Measurements from ENCODE around the gene CCDC88C. TPM values are rescaled to one million over a fixed set of nuclear protein-coding genes. Genes with fewer than 3 reads are reported as not detected.

CCDC88C gene
- total RNA-seq, 6 experiments from 2014 or later = 0.09 to 0.61 (median 0.19) TPM; not detected in 3

DNA sequence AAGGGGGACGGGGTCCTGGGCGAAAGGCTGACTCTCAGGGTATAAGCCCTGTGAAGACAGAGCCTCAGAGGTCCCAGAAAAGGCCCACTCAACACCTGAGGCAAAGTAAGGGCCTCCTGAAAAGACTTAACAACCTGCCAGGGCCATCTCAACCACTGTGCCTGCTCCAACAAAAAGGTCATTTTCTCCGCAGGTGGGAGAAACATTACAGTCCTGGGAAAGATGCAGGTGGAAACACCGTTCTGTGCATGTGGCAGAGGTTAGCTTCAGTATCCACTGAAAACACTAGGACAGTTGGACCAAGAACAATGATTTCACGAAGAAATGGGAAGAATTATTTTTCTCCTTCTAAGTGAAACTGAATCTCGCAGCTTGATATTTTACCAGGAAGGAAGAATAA, 50.9 kb downstream of the CCDC88C start:
- TF ChIP-seq CTCF (IDR thresholded peaks at IDR 0.05) = no peak
- no peaks in the 10 kb centered on the region for H3K36me3 Mint-ChIP-seq (ENCODE audit: low read depth)

DNA sequence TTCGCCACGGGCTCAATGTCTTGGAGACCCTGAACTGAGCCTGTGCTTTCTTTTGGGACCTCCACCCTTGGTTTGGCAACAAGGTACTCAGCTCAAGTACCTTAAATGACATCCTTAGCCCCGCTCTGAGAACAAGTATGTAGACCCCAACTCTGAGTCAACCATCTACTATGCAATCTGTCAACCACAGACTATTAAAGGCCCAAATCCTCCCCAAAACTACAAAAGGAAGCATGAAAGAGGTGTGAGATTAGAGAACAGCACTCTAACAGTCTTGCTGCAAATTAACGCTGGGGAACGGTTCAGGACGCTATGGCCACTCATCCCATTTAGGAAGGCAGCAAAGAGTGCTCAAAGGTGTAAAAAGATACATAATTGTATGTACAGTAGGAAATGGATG, 52.1 kb downstream of the CCDC88C start:
- Mint-ChIP-seq H3K27me3 (ENCODE audit: insufficient read depth) (peaks cover 34% of the 10 kb centered on the region), H3K4me3 (no peak overlapping the region), H3K36me3 (ENCODE audit: low read depth) (no peaks in the 10 kb centered on the region), H3K27ac (no peak overlapping the region), H3K4me1 (ENCODE audit: low read depth) (no peaks in the 10 kb centered on the region), H3K9me3 (no peaks in the 10 kb centered on the region)
- TF ChIP-seq CTCF (IDR thresholded peaks at IDR 0.05) = no peak
- DNase-seq = no peak

More for the DNA sequence above, 50.9 kb downstream of the CCDC88C start:
- Mint-ChIP-seq H3K27me3 (ENCODE audit: insufficient read depth) (peaks cover 37% of the 10 kb centered on the region), H3K9me3 (no peaks in the 10 kb centered on the region), H3K4me3 (no peak overlapping the region), H3K4me1 (ENCODE audit: low read depth) (no peaks in the 10 kb centered on the region), H3K27ac (no peak overlapping the region)
- DNase-seq = no peak

DNA sequence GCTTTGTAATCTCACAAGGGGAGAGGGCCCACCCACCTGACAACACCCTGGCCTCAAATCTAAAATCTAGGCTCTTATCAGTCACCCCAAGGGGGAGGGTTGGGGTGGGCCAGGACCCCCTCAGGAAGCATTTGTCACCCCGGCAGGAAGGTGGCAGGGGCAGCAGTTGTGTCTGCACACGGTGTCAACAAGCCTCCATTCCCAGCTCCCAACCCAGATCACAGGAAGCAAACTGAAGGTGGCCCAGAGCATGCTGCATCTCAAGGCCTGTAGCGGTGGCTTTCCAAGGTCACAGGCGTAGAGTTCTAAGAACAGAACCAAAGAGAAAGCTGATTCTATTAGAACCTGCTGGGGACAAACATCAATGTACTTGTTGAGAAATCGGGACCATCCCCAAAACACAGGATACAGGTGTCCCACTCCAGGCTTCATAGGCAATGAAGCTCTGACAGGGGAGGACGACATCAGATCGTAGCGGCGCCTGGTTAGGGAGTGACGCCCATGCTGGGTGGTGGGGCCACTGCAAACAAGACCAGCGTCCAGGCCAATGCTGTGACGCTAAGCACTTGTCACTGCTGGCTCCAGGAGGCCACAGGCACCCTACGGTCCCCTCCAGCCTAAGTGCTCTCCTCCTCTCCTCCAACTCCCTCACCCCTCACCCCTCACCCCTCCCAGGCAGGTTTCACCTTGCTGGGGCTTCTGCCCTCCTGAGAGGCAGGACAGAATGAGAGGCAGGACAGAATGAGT, 52.9 kb downstream of the CCDC88C start:
- Mint-ChIP-seq H3K36me3 (ENCODE audit: low read depth) (no peaks in the 10 kb centered on the region), H3K27ac (no peak overlapping the region), H3K4me1 (ENCODE audit: low read depth) (no peaks in the 10 kb centered on the region), H3K27me3 (ENCODE audit: insufficient read depth) (peaks cover 25% of the 10 kb centered on the region), H3K9me3 (no peaks in the 10 kb centered on the region), H3K4me3 (no peak overlapping the region)
- no peak for DNase-seq
- TF ChIP-seq CTCF (IDR thresholded peaks at IDR 0.05) = no peak

DNA sequence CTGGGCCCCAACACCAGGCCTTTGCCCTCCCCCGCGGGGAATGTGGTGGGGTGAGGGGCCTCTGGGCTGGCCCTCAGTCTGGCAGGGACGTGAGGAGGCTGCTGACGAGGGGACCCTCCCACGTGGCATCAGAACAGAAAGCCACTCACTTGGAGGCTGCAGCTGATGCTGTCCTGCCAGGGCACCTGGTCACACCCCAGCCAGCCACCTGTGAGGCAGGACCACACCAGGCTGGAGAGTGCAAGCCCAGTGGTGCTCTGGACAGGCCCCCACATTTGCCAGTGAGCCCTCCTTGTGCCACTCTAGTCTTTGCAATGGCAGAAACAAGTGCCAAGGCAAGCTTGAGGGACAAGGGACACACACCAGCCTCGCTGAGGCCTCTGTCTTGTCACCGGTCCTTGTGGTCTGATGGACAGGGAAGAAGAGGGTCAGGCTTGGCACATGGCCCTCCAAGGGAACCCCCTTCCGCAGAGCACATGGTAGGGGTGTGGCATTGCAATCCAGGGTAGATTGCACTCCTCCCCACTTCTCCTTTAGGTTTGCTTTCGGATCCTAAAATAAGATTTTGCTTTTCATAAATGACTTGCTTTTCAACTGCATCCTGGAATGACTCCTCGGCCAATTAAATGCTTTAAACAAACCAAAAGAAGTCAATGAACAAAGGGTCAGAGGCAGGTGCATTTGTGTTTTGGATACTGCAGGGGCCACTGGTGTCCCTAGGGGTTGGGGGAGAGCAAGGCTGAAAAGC, 53.7 kb downstream of the CCDC88C start:
- Mint-ChIP-seq H3K4me3 (no peak overlapping the region), H3K27me3 (ENCODE audit: insufficient read depth) (peaks cover 27% of the 10 kb centered on the region), H3K36me3 (ENCODE audit: low read depth) (no peaks in the 10 kb centered on the region), H3K27ac (no peak overlapping the region), H3K4me1 (ENCODE audit: low read depth) (no peaks in the 10 kb centered on the region), H3K9me3 (no peaks in the 10 kb centered on the region)
- TF ChIP-seq CTCF (IDR thresholded peaks at IDR 0.05) = no peak
- no peak for DNase-seq

- TF ChIP-seq CTCF (IDR thresholded peaks at IDR 0.05) = no peak
- H3K9me3 Mint-ChIP-seq = no peaks in the 10 kb centered on the region
- H3K36me3 Mint-ChIP-seq (ENCODE audit: low read depth) = no peaks in the 10 kb centered on the region
- H3K27ac Mint-ChIP-seq = no peak overlapping the region
- H3K27me3 Mint-ChIP-seq (ENCODE audit: insufficient read depth) = peaks cover 39% of the 10 kb centered on the region
- no peak overlapping the region for H3K4me3 Mint-ChIP-seq
- no peak for DNase-seq
- no peaks in the 10 kb centered on the region for H3K4me1 Mint-ChIP-seq (ENCODE audit: low read depth)
Observed at GRCh38 chr14:91361233-91361811, 56.3 kb downstream of the CCDC88C start.

Data from HFFc6 (cell line).